GM12892 (cell line): ENCODE data around the gene PPP1R7.

Experiments used
- POLR2A ChIP-seq: IDR thresholded peaks from 2 replicates; pipeline ENCODE4 v1.6.1; 2011; ENCODE audit warnings: low read depth, low read length, control low read depth
- POLR2AphosphoS5 ChIP-seq: IDR thresholded peaks from 2 replicates; pipeline ENCODE4 v1.6.1; 2011; ENCODE audit warnings: low read depth, low read length, control low read depth

DNA sequence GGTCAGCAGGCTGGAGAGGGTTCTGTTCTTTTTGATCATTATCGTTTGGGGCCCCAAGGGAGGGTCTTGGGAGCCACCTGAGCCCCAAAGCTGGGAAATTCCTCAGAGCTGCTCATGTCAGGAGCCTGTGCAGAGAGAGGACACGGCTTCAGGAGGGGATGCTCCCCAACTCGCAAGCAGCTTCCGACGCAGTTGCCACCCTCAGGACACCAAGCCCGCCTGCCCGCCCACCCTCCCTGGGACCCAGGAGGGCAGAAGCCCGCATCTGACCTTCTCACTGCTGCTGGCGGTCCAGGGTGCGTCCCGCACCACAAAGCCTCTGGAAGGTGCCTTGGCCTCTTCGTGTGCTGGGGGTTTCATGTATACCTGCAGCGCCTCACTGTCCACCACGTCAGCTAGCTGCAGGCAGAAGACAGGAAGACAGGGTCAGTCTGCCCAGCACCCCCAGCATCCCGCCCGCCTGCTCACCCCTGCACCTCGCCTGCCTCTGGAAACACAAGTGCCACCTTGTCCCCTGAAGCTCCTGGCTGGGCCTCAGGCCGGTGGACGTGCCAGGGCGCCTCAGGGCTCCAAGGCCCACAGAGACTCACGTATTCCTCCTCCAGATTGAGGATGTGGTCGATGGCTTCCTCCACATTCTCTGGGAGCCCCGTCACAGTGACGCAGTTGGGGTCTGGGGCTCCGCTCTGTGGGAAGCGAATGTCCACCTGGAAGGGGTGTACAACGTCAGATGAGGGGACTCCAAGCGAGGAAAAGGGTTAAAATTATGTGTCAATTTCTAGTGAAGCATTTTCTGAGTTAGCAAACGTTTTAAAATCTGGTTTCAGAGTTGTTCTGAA is 79.5 kb downstream of the PPP1R7 start:
- no peak for TF ChIP-seq POLR2A
- no peak for TF ChIP-seq POLR2AphosphoS5
